Measurements from ENCODE around the gene SLC9A5.

Gene SLC9A5

DNA sequence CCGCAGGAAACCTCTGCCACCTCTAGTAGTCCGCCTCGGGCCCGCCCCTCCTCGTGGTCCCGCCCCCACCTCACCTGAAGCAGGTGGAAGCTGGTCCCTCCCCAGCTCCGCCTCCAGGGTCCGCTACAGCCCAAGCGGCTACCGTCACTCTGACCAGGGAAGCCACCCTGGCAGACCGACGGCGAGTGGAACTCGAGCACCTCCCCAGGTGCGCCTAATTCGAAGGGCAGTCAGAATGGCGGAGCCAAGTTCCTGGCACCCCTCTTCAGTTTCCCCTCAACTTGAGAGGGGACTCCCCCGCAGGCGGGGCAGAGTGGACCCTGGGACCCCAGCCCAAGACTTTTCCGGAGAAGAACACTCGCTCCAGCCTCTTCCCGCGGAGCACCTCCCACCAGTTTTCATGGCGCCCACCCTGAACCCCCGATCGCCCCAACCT lies 2.0 kb upstream of the SLC9A5 start:
- ATAC-seq (ENCODE audit: insufficient read depth, low read depth) (no peak), DNase-seq (no peak)
- H3K4me2 ChIP-seq (ENCODE audit: insufficient read depth, low read length) = peak overlapping the region; percentile 69
- peaks cover 58% of the 10 kb centered on the region for H3K4me1 ChIP-seq (ENCODE audit: insufficient read depth, low read length)
- H3K36me3 ChIP-seq (ENCODE audit: insufficient read depth, low read length) = no peaks in the 10 kb centered on the region
- H3K79me2 ChIP-seq (ENCODE audit: insufficient read depth, low read length) = peaks cover 7% of the 10 kb centered on the region; the same call in 1 of the 2 replicates
- peak overlapping the region; percentile 64 for H3K27ac ChIP-seq (ENCODE audit: low read length)
- TF ChIP-seq CTCF (IDR thresholded peaks at IDR 0.05; ENCODE audit: borderline replicate concordance, extremely low read depth, low read length, poor library complexity, severe bottlenecking) (no peak), EZH2 (IDR thresholded peaks at IDR 0.05; ENCODE audit: borderline replicate concordance, low read depth, low read length, severe bottlenecking) (no peak)
- H3K9ac ChIP-seq (ENCODE audit: low read depth, low read length) = peak overlapping the region; percentile 71
- H3K9me3 ChIP-seq (ENCODE audit: insufficient read depth, low read length, severe bottlenecking) = no peaks in the 10 kb centered on the region
- peak overlapping the region; percentile 89 for H2AFZ ChIP-seq (ENCODE audit: low read depth, low read length)
- H4K20me1 ChIP-seq (ENCODE audit: insufficient read depth, low read length) = peaks cover 19% of the 10 kb centered on the region
- peak overlapping the region; percentile 49 to 79 for H3K4me3 ChIP-seq (ENCODE audit: low read depth in 1 of 2, low read length in 2 of 2)
- H3K27me3 ChIP-seq (ENCODE audit: insufficient read depth, low read length, poor library complexity) = peaks cover 26% of the 10 kb centered on the region

DNA sequence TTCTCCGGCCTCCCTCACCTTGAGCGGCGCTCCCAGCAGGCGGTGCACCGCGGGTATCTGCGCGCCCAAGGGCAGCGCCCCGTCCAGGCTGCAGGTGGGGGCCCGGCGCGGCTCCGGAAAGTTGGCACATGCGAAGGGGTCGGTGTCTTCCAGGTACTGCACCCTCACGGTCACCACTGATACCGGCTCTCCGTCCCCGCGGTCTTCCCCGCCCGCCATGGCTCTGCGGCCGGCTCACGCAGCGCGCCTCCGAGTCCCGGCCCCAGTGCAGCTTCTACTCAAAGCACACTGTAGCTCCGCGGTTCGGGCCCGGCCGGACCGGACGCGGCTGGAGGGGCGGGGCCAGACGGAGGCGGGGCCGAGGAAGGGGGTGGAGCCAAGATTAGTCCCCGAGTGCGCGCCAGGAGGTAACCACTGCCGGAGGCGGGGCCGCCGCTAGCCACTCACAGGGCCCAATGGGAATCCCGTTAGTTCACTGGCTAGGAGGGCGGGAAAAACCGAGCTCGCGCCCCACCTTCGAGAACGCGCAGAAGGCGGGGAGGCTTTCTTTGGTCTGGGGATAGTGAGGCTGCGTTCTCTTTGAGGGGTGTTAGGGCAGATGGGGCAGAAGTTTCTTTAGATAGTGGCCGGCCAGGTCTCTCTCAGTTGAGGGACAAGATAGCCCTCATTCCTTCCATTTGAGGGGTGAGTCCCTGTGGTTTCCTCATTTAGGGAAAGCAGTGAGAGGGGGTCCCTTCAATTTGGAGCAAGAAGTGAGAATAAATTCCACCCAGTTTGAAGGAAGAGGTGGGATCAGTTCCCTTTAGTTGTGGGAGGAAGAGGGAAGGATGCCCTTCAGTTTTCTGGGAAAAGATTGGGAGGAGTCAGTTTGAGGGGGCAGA lies 1.3 kb upstream of the SLC9A5 start, which contains the start of gene FHOD1:
Gene FHOD1 (minus strand): TSS at position 290 of the 881 bp plus-strand sequence. CDS start 71 bp downstream, at position 219.
- Histone ChIP-seq H3K79me2 (ENCODE audit: insufficient read depth, low read length) (0 out of 2 replicates have a peak, but pooled peaks cover 4% of the 10 kb centered on the region), H3K4me2 (ENCODE audit: insufficient read depth, low read length) (peak within 1 kb of the TSS; percentile 69), H3K36me3 (ENCODE audit: insufficient read depth, low read length) (no peaks in the 10 kb centered on the region), H2AFZ (ENCODE audit: low read depth, low read length) (peak within 1 kb of the TSS; percentile 89), H3K27me3 (ENCODE audit: insufficient read depth, low read length, poor library complexity) (peaks cover 26% of the 10 kb centered on the region), H3K27ac (ENCODE audit: low read length) (peak within 1 kb of the TSS; percentile 64), H4K20me1 (ENCODE audit: insufficient read depth, low read length) (peaks cover 15% of the 10 kb centered on the region), H3K4me3 (ENCODE audit: low read depth in 1 of 2, low read length in 2 of 2) (peak within 1 kb of the TSS; percentile 49 to 79), H3K9me3 (ENCODE audit: insufficient read depth, low read length, severe bottlenecking) (no peaks in the 10 kb centered on the region), H3K9ac (ENCODE audit: low read depth, low read length) (peak within 1 kb of the TSS; percentile 71), H3K4me1 (ENCODE audit: insufficient read depth, low read length) (peaks cover 58% of the 10 kb centered on the region)
- DNase-seq (peak; percentile 97), ATAC-seq (ENCODE audit: insufficient read depth, low read depth) (peak; percentile 85)
- no peak for TF ChIP-seq EZH2 (IDR thresholded peaks at IDR 0.05; ENCODE audit: borderline replicate concordance, low read depth, low read length, severe bottlenecking)
- peak; percentile 17 for TF ChIP-seq CTCF (IDR thresholded peaks at IDR 0.05; ENCODE audit: borderline replicate concordance, extremely low read depth, low read length, poor library complexity, severe bottlenecking)

- Histone ChIP-seq H3K9ac (ENCODE audit: low read depth, low read length) (peak overlapping the region; percentile 71), H3K27ac (ENCODE audit: low read length) (peak overlapping the region; percentile 41; the same call in 1 of the 2 replicates), H4K20me1 (ENCODE audit: insufficient read depth, low read length) (peaks cover 14% of the 10 kb centered on the region), H3K36me3 (ENCODE audit: insufficient read depth, low read length) (no peaks in the 10 kb centered on the region), H3K4me1 (ENCODE audit: insufficient read depth, low read length) (peaks cover 58% of the 10 kb centered on the region), H3K27me3 (ENCODE audit: insufficient read depth, low read length, poor library complexity) (peaks cover 26% of the 10 kb centered on the region), H3K4me2 (ENCODE audit: insufficient read depth, low read length) (peak overlapping the region; percentile 69), H3K79me2 (ENCODE audit: insufficient read depth, low read length) (0 out of 2 replicates have a peak, but pooled peaks cover 4% of the 10 kb centered on the region), H3K4me3 (ENCODE audit: low read depth in 1 of 2, low read length in 2 of 2) (peak overlapping the region; percentile 19 to 79; a peak in 3 of 4 replicates), H3K9me3 (ENCODE audit: insufficient read depth, low read length, severe bottlenecking) (no peaks in the 10 kb centered on the region), H2AFZ (ENCODE audit: low read depth, low read length) (peak overlapping the region; percentile 76)
- no peak for ATAC-seq (ENCODE audit: insufficient read depth, low read depth)
- peak; percentile 30 for DNase-seq
- TF ChIP-seq CTCF (IDR thresholded peaks at IDR 0.05; ENCODE audit: borderline replicate concordance, extremely low read depth, low read length, poor library complexity, severe bottlenecking) = no peak
- TF ChIP-seq EZH2 (IDR thresholded peaks at IDR 0.05; ENCODE audit: borderline replicate concordance, low read depth, low read length, severe bottlenecking) = no peak
Observed at GRCh38 chr16:67248073-67248400, 742 bp upstream of the SLC9A5 start.
